PC-3 (cell line): ENCODE measurements around the gene HES7. TPM values are rescaled to one million over a fixed set of nuclear protein-coding genes. Genes with fewer than 3 reads are reported as not detected.

ENCODE experiments used
- ATAC-seq: fragments of 200-7000 bp; cut with Tn5 transposase; 2 replicates; pipeline ENCODE4 v1.9.1; 2020; ENCODE audit warnings: mild to moderate bottlenecking, moderate library complexity
- BruUV-seq: library from RNA; stranded (reverse); fragments of 400-500 nt; replicated peaks from 2 replicates; lab custom pipeline; 2021; lab: Mats Ljungman, UMichigan
- CTCF ChIA-PET: fragments of 300-600 bp; sonication (Branson Sonifier 250); formaldehyde crosslinking; loops from one replicate; lab custom pipeline; 2022; ENCODE audit warnings: antibody characterized with exemption; lab: Charles Lee
- POLR2A ChIA-PET: fragments of 300-600 bp; sonication (Branson Sonifier 250); formaldehyde crosslinking; loops from one replicate; lab custom pipeline; 2022; ENCODE audit warnings: antibody characterized with exemption; ENCODE audit not compliant: unreplicated experiment; lab: Charles Lee
- DNase-seq: peaks from one replicate; pipeline ENCODE4 v3.0.0-alpha.2; 2015
- H2AFZ ChIP-seq: fragments of 300-600 bp; sonication (generic); 2 replicates; pipeline ENCODE4 v1.6.0; 2016; ENCODE audit warnings: antibody characterized with exemption, low read length
- H3F3A ChIP-seq: fragments of 300-600 bp; sonication (generic); one replicate; pipeline ENCODE4 v1.6.0; 2017; ENCODE audit warnings: antibody characterized with exemption, low read length, control low read depth, mild to moderate bottlenecking; ENCODE audit not compliant: unreplicated experiment
- H3K27ac ChIP-seq: fragments of 300-600 bp; sonication (generic); 2 replicates; pipeline ENCODE4 v1.5.1; 2016; ENCODE audit warnings: mild to moderate bottlenecking, low read length
- H3K27me3 ChIP-seq: fragments of 300-600 bp; sonication (generic); 2 replicates; pipeline ENCODE4 v1.6.1; 2016; ENCODE audit warnings: low read length, mixed read lengths
- H3K36me3 ChIP-seq: fragments of 300-600 bp; sonication (generic); 2 replicates; pipeline ENCODE4 v1.6.1; 2016; ENCODE audit warnings: low read depth, mixed run types, low read length, mixed read lengths
- H3K4me1 ChIP-seq: fragments of 300-600 bp; sonication (generic); 2 replicates; pipeline ENCODE4 v1.5.1; 2016; ENCODE audit warnings: low read length; ENCODE audit not compliant: insufficient read depth
- H3K4me2 ChIP-seq: fragments of 300-600 bp; sonication (generic); 2 replicates; pipeline ENCODE4 v1.6.0; 2016; ENCODE audit warnings: low read length
- H3K4me3 ChIP-seq: fragments of 300-600 bp; sonication (generic); 2 replicates; pipeline ENCODE4 v1.5.1; 2016; ENCODE audit warnings: mild to moderate bottlenecking, low read length, mixed read lengths
- H3K79me2 ChIP-seq: fragments of 300-600 bp; sonication (generic); 2 replicates; pipeline ENCODE4 v1.6.1; 2017; ENCODE audit warnings: low read length, mixed read lengths
- H3K9ac ChIP-seq: fragments of 300-600 bp; sonication (generic); 2 replicates; pipeline ENCODE4 v1.6.0; 2016; ENCODE audit warnings: mild to moderate bottlenecking, low read length
- H3K9me2 ChIP-seq: fragments of 300-600 bp; sonication (generic); replicated peaks from 2 replicates; pipeline ENCODE4 v1.6.1; 2016; ENCODE audit warnings: mixed run types, low read length, mixed read lengths
- H3K9me3 ChIP-seq: fragments of 300-600 bp; sonication (generic); 2 replicates; pipeline ENCODE4 v1.6.1; 2016; ENCODE audit warnings: low read length, mixed read lengths
- H4K20me1 ChIP-seq: fragments of 300-600 bp; sonication (generic); 2 replicates; pipeline ENCODE4 v1.6.1; 2016; ENCODE audit warnings: low read length, mixed read lengths
- CTCF ChIP-seq: fragments of 300-600 bp; sonication (generic); conservative IDR thresholded peaks from 2 replicates; pipeline ENCODE4 v1.5.1; 2017; ENCODE audit warnings: antibody characterized with exemption, low read depth, mild to moderate bottlenecking, low read length
- EZH2 ChIP-seq: fragments of 300-600 bp; sonication (generic); IDR thresholded peaks from one replicate; pipeline ENCODE4 v1.6.1; 2017; ENCODE audit warnings: antibody characterized with exemption, mild to moderate bottlenecking, low read length; ENCODE audit not compliant: unreplicated experiment
- EZH2phosphoT487 ChIP-seq: fragments of 300-600 bp; sonication (generic); IDR thresholded peaks from 2 replicates; pipeline ENCODE4 v1.6.1; 2018; ENCODE audit warnings: mild to moderate bottlenecking, antibody characterized with exemption, low read length, borderline replicate concordance
- intact Hi-C: fragments of 100-400 bp; cut with micrococcal nuclease; formaldehyde crosslinking; loops from 2 replicates; pipeline ENCODE4 v1.9.0; 2023
- total RNA-seq: library from RNA; depleted of rRNA; stranded (reverse); fragments of >200 nt; gene quantifications from 2 replicates; pipeline ENCODE4 v1.2.3, GENCODE V29; 2014

Gene HES7
- total RNA-seq, 1 experiment from 2014 or later, result not detected

GRCh38 chr17:8162233-8162996 lies 38.5 kb upstream of the HES7 start, which contains the start of gene VAMP2:
VAMP2 (minus strand) TSS chr17:8162948; CDS start chr17:8162879, 69 bp downstream.
- Histone ChIP-seq H3K9ac (peak within 1 kb of the TSS; percentile 97), H3K79me2 (peaks cover 19% of the 10 kb centered on the region), H4K20me1 (0 out of 2 replicates have a peak, but pooled peaks cover 2% of the 10 kb centered on the region), H3K4me1 (peaks cover 27% of the 10 kb centered on the region), H3K9me3 (no peaks in the 10 kb centered on the region), H2AFZ (peak within 1 kb of the TSS; percentile 57), H3K27me3 (no peaks in the 10 kb centered on the region), H3F3A (no peaks in the 10 kb centered on the region), H3K36me3 (no peaks in the 10 kb centered on the region; the same call in 1 of the 2 replicates), H3K4me2 (peak within 1 kb of the TSS; percentile 96), H3K9me2 (no peaks in the 10 kb centered on the region), H3K4me3 (peak within 1 kb of the TSS; percentile 88), H3K27ac (peak within 1 kb of the TSS; percentile 59)
- BruUV-seq, result no TSS peak
- ChIA-PET CTCF (no interaction called here), POLR2A (no interaction called here)
- ATAC-seq (peak; percentile 51), DNase-seq (peak; percentile 60)
- intact Hi-C loops, result no loop called here
- TF ChIP-seq CTCF (no peak), EZH2phosphoT487 (no peak), EZH2 (no peak)

DNA sequence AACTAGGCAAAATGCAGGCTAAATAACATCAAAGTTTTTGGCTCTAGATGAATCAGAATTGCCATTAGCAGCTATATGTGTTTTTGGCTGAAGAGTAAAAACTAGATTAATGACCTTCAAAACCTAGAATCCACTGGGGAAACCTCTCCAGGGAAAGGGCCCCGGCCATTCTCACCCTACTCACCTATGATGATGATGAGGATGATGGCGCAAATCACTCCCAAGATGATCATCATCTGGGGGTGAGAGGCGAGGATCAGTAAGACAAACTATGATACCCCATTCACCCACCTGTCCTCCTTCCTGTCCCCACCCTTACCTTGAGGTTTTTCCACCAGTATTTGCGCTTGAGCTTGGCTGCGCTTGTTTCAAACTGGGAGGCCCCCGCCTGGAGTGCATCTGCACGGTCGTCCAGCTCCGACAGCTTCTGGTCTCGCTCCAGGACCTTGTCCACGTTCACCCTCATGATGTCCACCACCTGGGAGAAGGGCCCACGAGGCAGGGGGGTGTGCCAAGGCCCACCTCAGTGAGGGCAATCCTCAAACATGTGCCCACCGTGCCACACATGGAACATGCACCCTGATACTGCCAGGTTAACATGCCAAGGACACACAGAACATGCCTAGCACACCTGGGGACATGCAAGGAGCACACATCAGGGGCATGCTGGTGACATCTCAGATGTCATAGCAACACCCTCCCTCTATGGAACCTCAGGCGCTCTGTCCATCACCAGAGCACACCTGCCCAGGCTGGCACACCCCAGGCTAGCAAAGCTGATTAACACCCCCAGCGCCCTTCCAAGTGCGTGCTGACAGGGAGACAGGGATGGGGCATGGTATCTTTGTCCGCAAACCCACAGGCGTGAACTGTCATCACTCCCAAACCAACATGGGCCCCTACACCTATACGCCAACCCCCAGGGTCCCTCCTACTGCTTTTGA lies 37.7 kb upstream of the HES7 start:
- no peaks in the 10 kb centered on the region for H3F3A ChIP-seq
- H4K20me1 ChIP-seq, result 0 out of 2 replicates have a peak, but pooled peaks cover 2% of the 10 kb centered on the region
- BruUV-seq, result TSS peak; percentile 65
- ChIA-PET POLR2A (no interaction called here), CTCF (no interaction called here)
- DNase-seq (no peak), ATAC-seq (no peak)
- intact Hi-C loops, result no loop called here
- H3K9ac ChIP-seq, result peak overlapping the region; percentile 97
- no peaks in the 10 kb centered on the region for H3K9me3 ChIP-seq
- peaks cover 31% of the 10 kb centered on the region for H3K4me1 ChIP-seq
- no peaks in the 10 kb centered on the region for H3K27me3 ChIP-seq
- TF ChIP-seq EZH2 (no peak), EZH2phosphoT487 (no peak), CTCF (no peak)
- H3K27ac ChIP-seq, result no peak overlapping the region; the same call in 1 of the 2 replicates
- no peaks in the 10 kb centered on the region; the same call in 1 of the 2 replicates for H3K36me3 ChIP-seq
- H3K9me2 ChIP-seq, result no peaks in the 10 kb centered on the region
- H2AFZ ChIP-seq, result no peak overlapping the region
- H3K4me2 ChIP-seq, result peak overlapping the region; percentile 96
- peaks cover 19% of the 10 kb centered on the region for H3K79me2 ChIP-seq
- peak overlapping the region; percentile 88 for H3K4me3 ChIP-seq
